Panc1 (cell line): Measurements from ENCODE around the gene SIL1.

ENCODE experiments used
- CTCF ChIP-seq: fragments of 450-650 bp; IDR thresholded peaks from 2 replicates; pipeline ENCODE4 v1.5.1; 2017; ENCODE audit warnings: mild to moderate bottlenecking
- POLR2AphosphoS5 ChIP-seq: IDR thresholded peaks from 2 replicates; pipeline ENCODE4 v1.6.1; 2012; ENCODE audit warnings: mild to moderate bottlenecking, low read depth, low read length, moderate library complexity
- SIN3A ChIP-seq: IDR thresholded peaks from 2 replicates; pipeline ENCODE4 v1.6.1; 2012; ENCODE audit warnings: low read depth, mild to moderate bottlenecking, low read length, moderate library complexity, borderline replicate concordance; ENCODE audit not compliant: insufficient read depth
- TF ChIP-seq, protein P1 (sequence below), 2 experiments: IDR thresholded peaks; 2 replicates each; pipeline ENCODE4 v1.6.1; 2011 to 2012; ENCODE audit warnings: low read depth in 2 of 2, control low read depth in 1 of 2, low read length in 1 of 2, mild to moderate bottlenecking in 1 of 2, moderate library complexity in 1 of 2; ENCODE audit not compliant: insufficient read depth in 1 of 2

- TF ChIP-seq CTCF: no peak
- no peak for TF ChIP-seq POLR2AphosphoS5
- TF ChIP-seq, protein P1, sequence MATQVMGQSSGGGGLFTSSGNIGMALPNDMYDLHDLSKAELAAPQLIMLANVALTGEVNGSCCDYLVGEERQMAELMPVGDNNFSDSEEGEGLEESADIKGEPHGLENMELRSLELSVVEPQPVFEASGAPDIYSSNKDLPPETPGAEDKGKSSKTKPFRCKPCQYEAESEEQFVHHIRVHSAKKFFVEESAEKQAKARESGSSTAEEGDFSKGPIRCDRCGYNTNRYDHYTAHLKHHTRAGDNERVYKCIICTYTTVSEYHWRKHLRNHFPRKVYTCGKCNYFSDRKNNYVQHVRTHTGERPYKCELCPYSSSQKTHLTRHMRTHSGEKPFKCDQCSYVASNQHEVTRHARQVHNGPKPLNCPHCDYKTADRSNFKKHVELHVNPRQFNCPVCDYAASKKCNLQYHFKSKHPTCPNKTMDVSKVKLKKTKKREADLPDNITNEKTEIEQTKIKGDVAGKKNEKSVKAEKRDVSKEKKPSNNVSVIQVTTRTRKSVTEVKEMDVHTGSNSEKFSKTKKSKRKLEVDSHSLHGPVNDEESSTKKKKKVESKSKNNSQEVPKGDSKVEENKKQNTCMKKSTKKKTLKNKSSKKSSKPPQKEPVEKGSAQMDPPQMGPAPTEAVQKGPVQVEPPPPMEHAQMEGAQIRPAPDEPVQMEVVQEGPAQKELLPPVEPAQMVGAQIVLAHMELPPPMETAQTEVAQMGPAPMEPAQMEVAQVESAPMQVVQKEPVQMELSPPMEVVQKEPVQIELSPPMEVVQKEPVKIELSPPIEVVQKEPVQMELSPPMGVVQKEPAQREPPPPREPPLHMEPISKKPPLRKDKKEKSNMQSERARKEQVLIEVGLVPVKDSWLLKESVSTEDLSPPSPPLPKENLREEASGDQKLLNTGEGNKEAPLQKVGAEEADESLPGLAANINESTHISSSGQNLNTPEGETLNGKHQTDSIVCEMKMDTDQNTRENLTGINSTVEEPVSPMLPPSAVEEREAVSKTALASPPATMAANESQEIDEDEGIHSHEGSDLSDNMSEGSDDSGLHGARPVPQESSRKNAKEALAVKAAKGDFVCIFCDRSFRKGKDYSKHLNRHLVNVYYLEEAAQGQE (IDR thresholded peaks at IDR 0.05; ENCODE audit: insufficient read depth in 1 of 2, low read depth in 2 of 2, low read length in 1 of 2): no peak
- TF ChIP-seq SIN3A: no peak
Measured at GRCh38 chr5:138978581-138978980, 219.6 kb downstream of the SIL1 start.
